Measurements from ENCODE around the gene HPS3.

DNA sequence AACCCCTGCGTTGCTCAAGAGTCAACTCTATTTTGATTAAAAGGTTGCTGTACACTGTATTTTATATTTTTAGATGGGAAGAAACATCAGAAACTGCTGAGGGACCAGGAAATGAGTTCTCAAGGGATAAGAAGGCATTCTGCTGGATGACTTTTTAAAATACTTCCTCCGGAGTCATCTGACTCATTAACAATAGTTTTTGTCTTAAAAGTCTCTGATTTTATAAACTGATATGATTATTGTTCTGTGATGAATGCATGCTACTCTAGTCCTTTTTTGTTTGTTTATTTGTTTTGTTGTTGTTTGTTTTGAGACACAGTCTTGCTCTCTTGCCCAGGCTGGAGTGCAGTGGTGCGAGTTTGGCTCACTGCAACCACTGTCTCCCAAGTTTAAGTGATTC, 25.0 kb upstream of the HPS3 start:
- no peak for TF ChIP-seq BCL11A (tag by site-specific recombination; IDR thresholded peaks at IDR 0.05; ENCODE audit: low read depth)
- no peak for TF ChIP-seq ZXDB (tag by site-specific recombination; IDR thresholded peaks at IDR 0.05)
- no peak for TF ChIP-seq ZFHX2 (tag by site-specific recombination; conservative IDR thresholded peaks at IDR 0.05)
- TF ChIP-seq ZNF157 (tag by site-specific recombination; IDR thresholded peaks at IDR 0.05), result no peak
- TF ChIP-seq, protein P1, sequence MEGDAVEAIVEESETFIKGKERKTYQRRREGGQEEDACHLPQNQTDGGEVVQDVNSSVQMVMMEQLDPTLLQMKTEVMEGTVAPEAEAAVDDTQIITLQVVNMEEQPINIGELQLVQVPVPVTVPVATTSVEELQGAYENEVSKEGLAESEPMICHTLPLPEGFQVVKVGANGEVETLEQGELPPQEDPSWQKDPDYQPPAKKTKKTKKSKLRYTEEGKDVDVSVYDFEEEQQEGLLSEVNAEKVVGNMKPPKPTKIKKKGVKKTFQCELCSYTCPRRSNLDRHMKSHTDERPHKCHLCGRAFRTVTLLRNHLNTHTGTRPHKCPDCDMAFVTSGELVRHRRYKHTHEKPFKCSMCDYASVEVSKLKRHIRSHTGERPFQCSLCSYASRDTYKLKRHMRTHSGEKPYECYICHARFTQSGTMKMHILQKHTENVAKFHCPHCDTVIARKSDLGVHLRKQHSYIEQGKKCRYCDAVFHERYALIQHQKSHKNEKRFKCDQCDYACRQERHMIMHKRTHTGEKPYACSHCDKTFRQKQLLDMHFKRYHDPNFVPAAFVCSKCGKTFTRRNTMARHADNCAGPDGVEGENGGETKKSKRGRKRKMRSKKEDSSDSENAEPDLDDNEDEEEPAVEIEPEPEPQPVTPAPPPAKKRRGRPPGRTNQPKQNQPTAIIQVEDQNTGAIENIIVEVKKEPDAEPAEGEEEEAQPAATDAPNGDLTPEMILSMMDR (tag by site-specific recombination; IDR thresholded peaks at IDR 0.05), result no peak
- no peak for TF ChIP-seq ZNF600 (tag by site-specific recombination; IDR thresholded peaks at IDR 0.05)
- no peak for TF ChIP-seq ZNF473 (tag by site-specific recombination; IDR thresholded peaks at IDR 0.05)
- no peak for TF ChIP-seq ZNF184 (tag by site-specific recombination; IDR thresholded peaks at IDR 0.05)
- TF ChIP-seq, protein P2, sequence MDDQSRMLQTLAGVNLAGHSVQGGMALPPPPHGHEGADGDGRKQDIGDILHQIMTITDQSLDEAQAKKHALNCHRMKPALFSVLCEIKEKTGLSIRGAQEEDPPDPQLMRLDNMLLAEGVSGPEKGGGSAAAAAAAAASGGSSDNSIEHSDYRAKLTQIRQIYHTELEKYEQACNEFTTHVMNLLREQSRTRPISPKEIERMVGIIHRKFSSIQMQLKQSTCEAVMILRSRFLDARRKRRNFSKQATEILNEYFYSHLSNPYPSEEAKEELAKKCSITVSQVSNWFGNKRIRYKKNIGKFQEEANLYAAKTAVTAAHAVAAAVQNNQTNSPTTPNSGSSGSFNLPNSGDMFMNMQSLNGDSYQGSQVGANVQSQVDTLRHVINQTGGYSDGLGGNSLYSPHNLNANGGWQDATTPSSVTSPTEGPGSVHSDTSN (CRISPR knock-in tag; IDR thresholded peaks at IDR 0.05), result no peak
- TF ChIP-seq, protein P3, sequence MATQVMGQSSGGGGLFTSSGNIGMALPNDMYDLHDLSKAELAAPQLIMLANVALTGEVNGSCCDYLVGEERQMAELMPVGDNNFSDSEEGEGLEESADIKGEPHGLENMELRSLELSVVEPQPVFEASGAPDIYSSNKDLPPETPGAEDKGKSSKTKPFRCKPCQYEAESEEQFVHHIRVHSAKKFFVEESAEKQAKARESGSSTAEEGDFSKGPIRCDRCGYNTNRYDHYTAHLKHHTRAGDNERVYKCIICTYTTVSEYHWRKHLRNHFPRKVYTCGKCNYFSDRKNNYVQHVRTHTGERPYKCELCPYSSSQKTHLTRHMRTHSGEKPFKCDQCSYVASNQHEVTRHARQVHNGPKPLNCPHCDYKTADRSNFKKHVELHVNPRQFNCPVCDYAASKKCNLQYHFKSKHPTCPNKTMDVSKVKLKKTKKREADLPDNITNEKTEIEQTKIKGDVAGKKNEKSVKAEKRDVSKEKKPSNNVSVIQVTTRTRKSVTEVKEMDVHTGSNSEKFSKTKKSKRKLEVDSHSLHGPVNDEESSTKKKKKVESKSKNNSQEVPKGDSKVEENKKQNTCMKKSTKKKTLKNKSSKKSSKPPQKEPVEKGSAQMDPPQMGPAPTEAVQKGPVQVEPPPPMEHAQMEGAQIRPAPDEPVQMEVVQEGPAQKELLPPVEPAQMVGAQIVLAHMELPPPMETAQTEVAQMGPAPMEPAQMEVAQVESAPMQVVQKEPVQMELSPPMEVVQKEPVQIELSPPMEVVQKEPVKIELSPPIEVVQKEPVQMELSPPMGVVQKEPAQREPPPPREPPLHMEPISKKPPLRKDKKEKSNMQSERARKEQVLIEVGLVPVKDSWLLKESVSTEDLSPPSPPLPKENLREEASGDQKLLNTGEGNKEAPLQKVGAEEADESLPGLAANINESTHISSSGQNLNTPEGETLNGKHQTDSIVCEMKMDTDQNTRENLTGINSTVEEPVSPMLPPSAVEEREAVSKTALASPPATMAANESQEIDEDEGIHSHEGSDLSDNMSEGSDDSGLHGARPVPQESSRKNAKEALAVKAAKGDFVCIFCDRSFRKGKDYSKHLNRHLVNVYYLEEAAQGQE (tag by site-specific recombination; IDR thresholded peaks at IDR 0.05), result no peak
